Activated T-cell treated with anti-CD3 and anti-CD28 coated beads, Interleukin-2, amount 50 U/mL, for 1 hour (primary cell): ENCODE measurements around the gene EFNA3.

Experiments used
- DNase-seq: peaks from one replicate; pipeline ENCODE4 v3.0.0-alpha.2; 2020

Gene EFNA3

DNA sequence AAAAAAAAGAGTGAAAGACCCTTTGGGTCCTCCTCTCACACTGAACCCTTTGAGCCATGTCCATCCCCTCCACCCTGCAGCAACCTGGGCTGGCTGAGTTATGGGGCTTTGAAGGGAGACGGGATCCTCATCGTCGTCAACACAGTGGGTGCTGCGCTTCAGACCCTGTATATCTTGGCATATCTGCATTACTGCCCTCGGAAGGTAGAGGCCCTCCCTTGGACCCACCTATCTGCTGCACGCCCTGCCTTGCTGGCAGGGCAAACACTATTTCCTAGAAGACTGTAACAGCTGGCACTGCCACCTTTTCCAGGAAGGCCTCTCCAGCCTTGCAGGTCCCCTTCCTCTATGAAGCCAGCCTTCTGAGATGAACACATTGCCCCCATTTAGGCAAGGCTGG lies 58.1 kb downstream of the EFNA3 start:
- DNase-seq: peak; percentile 40
